ENCODE data around the gene PCDHA6. TPM values are rescaled to one million over a fixed set of nuclear protein-coding genes. Genes with fewer than 3 reads are reported as not detected.
A peak's percentile ranks its signal among the peaks of the same experiment; 100 is the strongest.
"Not testable (repeated sequence)": the region's sequence is repeated elsewhere in the genome, so short reads cannot be mapped to it uniquely, and the experiment has no call there.

Gene PCDHA6
- total RNA-seq, 2 donors from 2014 or later, result 6.2 to 6.5 TPM

GRCh38 chr5:140808889-140809291, 18.9 kb upstream of the PCDHA6 start:
- H3K27ac ChIP-seq (ENCODE audit: low read depth, low read length), result no peak overlapping the region
- H3K27me3 Mint-ChIP-seq (ENCODE audit: insufficient read depth), result no peaks in the 10 kb centered on the region
- no peaks in the 10 kb centered on the region for H3K4me1 Mint-ChIP-seq
- H3K9me3 Mint-ChIP-seq, result no peaks in the 10 kb centered on the region
- no peaks in the 10 kb centered on the region for H3K4me1 ChIP-seq (ENCODE audit: control insufficient read depth, insufficient read depth, low read length)
- H3K36me3 ChIP-seq (ENCODE audit: control insufficient read depth, insufficient read depth, low read length), result no peaks in the 10 kb centered on the region
- 95 to 98% methylated on average over 36 to 43 of the region's 43 CpGs for WGBS, 2 experiments (ENCODE audit: insufficient coverage in 1 of 2, insufficient read length in 1 of 2)
- H3K27me3 ChIP-seq (ENCODE audit: control insufficient read depth, insufficient read depth, low read length, poor library complexity, severe bottlenecking), result no peaks in the 10 kb centered on the region
- H3K36me3 Mint-ChIP-seq (ENCODE audit: low read depth), result peaks cover 7% of the 10 kb centered on the region
- DNase-seq, result peak; percentile 30
- TF ChIP-seq, protein P1, sequence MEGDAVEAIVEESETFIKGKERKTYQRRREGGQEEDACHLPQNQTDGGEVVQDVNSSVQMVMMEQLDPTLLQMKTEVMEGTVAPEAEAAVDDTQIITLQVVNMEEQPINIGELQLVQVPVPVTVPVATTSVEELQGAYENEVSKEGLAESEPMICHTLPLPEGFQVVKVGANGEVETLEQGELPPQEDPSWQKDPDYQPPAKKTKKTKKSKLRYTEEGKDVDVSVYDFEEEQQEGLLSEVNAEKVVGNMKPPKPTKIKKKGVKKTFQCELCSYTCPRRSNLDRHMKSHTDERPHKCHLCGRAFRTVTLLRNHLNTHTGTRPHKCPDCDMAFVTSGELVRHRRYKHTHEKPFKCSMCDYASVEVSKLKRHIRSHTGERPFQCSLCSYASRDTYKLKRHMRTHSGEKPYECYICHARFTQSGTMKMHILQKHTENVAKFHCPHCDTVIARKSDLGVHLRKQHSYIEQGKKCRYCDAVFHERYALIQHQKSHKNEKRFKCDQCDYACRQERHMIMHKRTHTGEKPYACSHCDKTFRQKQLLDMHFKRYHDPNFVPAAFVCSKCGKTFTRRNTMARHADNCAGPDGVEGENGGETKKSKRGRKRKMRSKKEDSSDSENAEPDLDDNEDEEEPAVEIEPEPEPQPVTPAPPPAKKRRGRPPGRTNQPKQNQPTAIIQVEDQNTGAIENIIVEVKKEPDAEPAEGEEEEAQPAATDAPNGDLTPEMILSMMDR (conservative IDR thresholded peaks at IDR 0.05), result no peak
- no peak overlapping the region for H3K27ac Mint-ChIP-seq
- H3K9me3 ChIP-seq (ENCODE audit: control insufficient read depth, low read length), result no peaks in the 10 kb centered on the region
- H3K4me3 ChIP-seq (ENCODE audit: low read length), result no peak overlapping the region
- no peak overlapping the region for H3K4me3 Mint-ChIP-seq
- no peak overlapping the region for H3K9ac ChIP-seq (ENCODE audit: extremely low read depth, low read length, poor library complexity, severe bottlenecking)

GRCh38 chr5:140821375-140822280, 6.1 kb upstream of the PCDHA6 start, which contains the start of gene PCDHA5:
PCDHA5 (plus strand) TSS chr5:140821613.
- Histone ChIP-seq H3K27ac (ENCODE audit: low read depth, low read length) (no peak within 1 kb of the TSS), H3K36me3 (ENCODE audit: control insufficient read depth, insufficient read depth, low read length) (no peaks in the 10 kb centered on the region), H3K9ac (ENCODE audit: extremely low read depth, low read length, poor library complexity, severe bottlenecking) (no peak within 1 kb of the TSS), H3K9me3 (ENCODE audit: control insufficient read depth, low read length) (no peaks in the 10 kb centered on the region), H3K4me3 (ENCODE audit: low read length) (no peak within 1 kb of the TSS), H3K27me3 (ENCODE audit: control insufficient read depth, insufficient read depth, low read length, poor library complexity, severe bottlenecking) (no peaks in the 10 kb centered on the region), H3K4me1 (ENCODE audit: control insufficient read depth, insufficient read depth, low read length) (no peaks in the 10 kb centered on the region)
- Mint-ChIP-seq H3K9me3 (peaks cover 2% of the 10 kb centered on the region), H3K27ac (no peak within 1 kb of the TSS), H3K36me3 (ENCODE audit: low read depth) (peaks cover 21% of the 10 kb centered on the region), H3K27me3 (ENCODE audit: insufficient read depth) (no peaks in the 10 kb centered on the region), H3K4me3 (peak within 1 kb of the TSS; percentile 45), H3K4me1 (peaks cover 4% of the 10 kb centered on the region)
- peak; percentile 50 for DNase-seq
- TF ChIP-seq, protein P1 (conservative IDR thresholded peaks at IDR 0.05), result peak; percentile 55
- WGBS, 2 experiments (ENCODE audit: insufficient coverage in 1 of 2, insufficient read length in 1 of 2), result 89 to 92% methylated on average over 31 to 39 of the region's 39 CpGs

GRCh38 chr5:140822281-140822629, 5.5 kb upstream of the PCDHA6 start:
- H3K27me3 ChIP-seq (ENCODE audit: control insufficient read depth, insufficient read depth, low read length, poor library complexity, severe bottlenecking), result no peaks in the 10 kb centered on the region
- H3K4me1 Mint-ChIP-seq, result peaks cover 8% of the 10 kb centered on the region
- no peak for DNase-seq
- no peaks in the 10 kb centered on the region for H3K9me3 ChIP-seq (ENCODE audit: control insufficient read depth, low read length)
- H3K36me3 ChIP-seq (ENCODE audit: control insufficient read depth, insufficient read depth, low read length), result no peaks in the 10 kb centered on the region
- TF ChIP-seq, protein P1 (conservative IDR thresholded peaks at IDR 0.05), result no peak
- H3K4me3 ChIP-seq (ENCODE audit: low read length), result no peak overlapping the region
- 87 to 90% methylated on average over 6 of the region's 6 CpGs for WGBS, 2 experiments (ENCODE audit: insufficient coverage in 1 of 2, insufficient read length in 1 of 2)
- H3K36me3 Mint-ChIP-seq (ENCODE audit: low read depth), result peaks cover 21% of the 10 kb centered on the region
- no peak overlapping the region for H3K9ac ChIP-seq (ENCODE audit: extremely low read depth, low read length, poor library complexity, severe bottlenecking)
- no peaks in the 10 kb centered on the region for H3K4me1 ChIP-seq (ENCODE audit: control insufficient read depth, insufficient read depth, low read length)
- peak overlapping the region; percentile 45 for H3K4me3 Mint-ChIP-seq
- peaks cover 2% of the 10 kb centered on the region for H3K9me3 Mint-ChIP-seq
- H3K27ac ChIP-seq (ENCODE audit: low read depth, low read length), result no peak overlapping the region
- no peak overlapping the region for H3K27ac Mint-ChIP-seq
- no peaks in the 10 kb centered on the region for H3K27me3 Mint-ChIP-seq (ENCODE audit: insufficient read depth)

- H3K9ac ChIP-seq (ENCODE audit: extremely low read depth, low read length, poor library complexity, severe bottlenecking); H3K27me3 Mint-ChIP-seq (ENCODE audit: insufficient read depth); H3K36me3 ChIP-seq (ENCODE audit: control insufficient read depth, insufficient read depth, low read length); H3K4me1 Mint-ChIP-seq; H3K4me3 ChIP-seq (ENCODE audit: low read length); H3K9me3 Mint-ChIP-seq; H3K9me3 ChIP-seq (ENCODE audit: control insufficient read depth, low read length); H3K4me1 ChIP-seq (ENCODE audit: control insufficient read depth, insufficient read depth, low read length); H3K27ac ChIP-seq (ENCODE audit: low read depth, low read length); DNase-seq; H3K4me3 Mint-ChIP-seq; H3K27me3 ChIP-seq (ENCODE audit: control insufficient read depth, insufficient read depth, low read length, poor library complexity, severe bottlenecking); H3K27ac Mint-ChIP-seq: not testable (repeated sequence)
- WGBS, 2 experiments (ENCODE audit: insufficient coverage in 1 of 2, insufficient read length in 1 of 2), result 95 to 97% methylated on average over 25 to 48 of the region's 48 CpGs
- peaks cover 21% of the 10 kb centered on the region for H3K36me3 Mint-ChIP-seq (ENCODE audit: low read depth)
Measured at GRCh38 chr5:140822969-140823368, 4.8 kb upstream of the PCDHA6 start.
